H1 (cell line): ENCODE measurements around the gene TNS3. TPM values are rescaled to one million over a fixed set of nuclear protein-coding genes. Genes with fewer than 3 reads are reported as not detected.
A peak's percentile ranks its signal among the peaks of the same experiment; 100 is the strongest.

Experiments
- CTCF ChIA-PET: fragments of 300-600 bp; sonication (Branson Sonifier 250); formaldehyde crosslinking; loops from one replicate; lab custom pipeline; 2021; ENCODE audit not compliant: partially characterized antibody; lab: Charles Lee
- POLR2A ChIA-PET: fragments of 300-600 bp; sonication (Branson Sonifier 250); formaldehyde crosslinking; loops from one replicate; lab custom pipeline; 2021; ENCODE audit warnings: inconsistent platforms; ENCODE audit not compliant: partially characterized antibody; lab: Charles Lee
- DNase-seq, 2 experiments: peaks; one replicate each; pipeline versions ENCODE4 v3.0.0 to v3.0.0-alpha.2; 2010 to 2022; ENCODE audit warnings: low spot score in 2 of 2, low read depth in 1 of 2, mixed read lengths in 1 of 2
- FAIRE-seq: peaks from 2 replicates; lab custom pipeline; 2011; peaks lifted over from hg19 to GRCh38; lab: Jason Lieb, UNC
- H2AFZ ChIP-seq: 2 replicates; pipeline ENCODE4 v1.8.1; 2012; ENCODE audit warnings: low read length, inconsistent platforms
- H2AK5ac ChIP-seq: 2 replicates; pipeline ENCODE4 v1.6.1; 2013; ENCODE audit warnings: low read depth, low read length
- H2BK120ac ChIP-seq: replicated peaks from 2 replicates; pipeline ENCODE3; 2013; ENCODE audit warnings: low read depth, low read length, inconsistent platforms
- H2BK12ac ChIP-seq: 2 replicates; pipeline ENCODE4 v1.6.1; 2013; ENCODE audit warnings: low read depth, low read length
- H2BK15ac ChIP-seq: 2 replicates; pipeline ENCODE4 v1.6.1; 2013; ENCODE audit warnings: low read length
- H2BK20ac ChIP-seq: 2 replicates; pipeline ENCODE4 v1.6.1; 2013; ENCODE audit warnings: low read length
- H2BK5ac ChIP-seq: 2 replicates; pipeline ENCODE4 v1.6.1; 2013; ENCODE audit warnings: low read depth, low read length
- H3K14ac ChIP-seq: 2 replicates; pipeline ENCODE4 v1.6.1; 2013; ENCODE audit warnings: inconsistent platforms; ENCODE audit not compliant: insufficient read length
- H3K18ac ChIP-seq: 2 replicates; pipeline ENCODE4 v1.6.1; 2013; ENCODE audit warnings: low read length; ENCODE audit errors: extremely low read depth
- H3K23ac ChIP-seq: 2 replicates; pipeline ENCODE4 v1.6.1; 2013; ENCODE audit warnings: inconsistent platforms; ENCODE audit not compliant: insufficient read length
- H3K23me2 ChIP-seq: 2 replicates; pipeline ENCODE4 v1.6.1; 2013; ENCODE audit warnings: low read depth, low read length
- H3K27ac ChIP-seq: 2 replicates; pipeline ENCODE4 v1.6.1; 2011; ENCODE audit warnings: low read depth, low read length, inconsistent platforms
- H3K27me3 ChIP-seq, 4 experiments: replicated peaks in 1 of 4; 1 replicate in 1 of 4; 2 replicates in 3 of 4; pipeline versions ENCODE4 v1.6.1 to v1.8.1; 2011 to 2013; ENCODE audit warnings: low read length in 3 of 4, mild to moderate bottlenecking in 3 of 4, inconsistent platforms in 2 of 4, mixed read lengths in 2 of 4, moderate library complexity in 1 of 4; ENCODE audit not compliant: control insufficient read depth in 3 of 4, insufficient read depth in 3 of 4; ENCODE audit errors: extremely low read depth in 1 of 4
- H3K36me3 ChIP-seq, 4 experiments: 2 replicates each; pipeline versions ENCODE4 v1.6.1 to v1.8.1; 2011 to 2013; ENCODE audit warnings: mild to moderate bottlenecking in 4 of 4, low read length in 3 of 4, moderate library complexity in 2 of 4, control low read depth in 1 of 4, inconsistent platforms in 1 of 4; ENCODE audit not compliant: insufficient read depth in 4 of 4, control insufficient read depth in 2 of 4
- H3K4ac ChIP-seq: replicated peaks from 2 replicates; pipeline ENCODE3; 2013; ENCODE audit warnings: low read length, low read depth, mixed read lengths, inconsistent platforms; ENCODE audit not compliant: insufficient read length
- H3K4me1 ChIP-seq, 4 experiments: replicated peaks in 1 of 4; 1 replicate in 1 of 4; 2 replicates in 3 of 4; pipeline versions ENCODE4 v1.6.1 to v1.8.1; 2011 to 2013; ENCODE audit warnings: low read length in 3 of 4, inconsistent platforms in 2 of 4, mixed read lengths in 1 of 4; ENCODE audit not compliant: insufficient read depth in 4 of 4, control insufficient read depth in 3 of 4
- H3K4me2 ChIP-seq, 2 experiments: 2 replicates each; pipeline versions ENCODE4 v1.6.1 to v1.8.1; 2011 to 2013; ENCODE audit warnings: low read depth in 2 of 2, low read length in 2 of 2, control low read depth in 1 of 2, inconsistent platforms in 1 of 2, mild to moderate bottlenecking in 1 of 2; ENCODE audit not compliant: insufficient read depth in 1 of 2
- H3K4me3 ChIP-seq, 4 experiments: fragments of 200-600, 300-600 bp in 1 of 4; sonication (generic), shearing (Covaris generic), sonication (Bioruptor Twin) in 1 of 4; 2 replicates each; pipeline versions ENCODE4 v1.5.1 to v1.8.1; 2011 to 2016; ENCODE audit warnings: low read length in 4 of 4, low read depth in 3 of 4, control low read depth in 2 of 4, inconsistent platforms in 2 of 4, mild to moderate bottlenecking in 2 of 4, mixed read lengths in 1 of 4, moderate library complexity in 1 of 4; ENCODE audit not compliant: insufficient read depth in 2 of 4; ENCODE audit errors: extremely low read depth in 1 of 4
- H3K56ac ChIP-seq: replicated peaks from 2 replicates; pipeline ENCODE3; 2013; ENCODE audit warnings: low read depth, mild to moderate bottlenecking, mixed read lengths, low read length, inconsistent platforms; ENCODE audit not compliant: insufficient read length
- H3K79me1 ChIP-seq: 2 replicates; pipeline ENCODE4 v1.6.1; 2013; ENCODE audit warnings: low read depth, low read length, control low read depth
- H3K79me2 ChIP-seq, 2 experiments: 2 replicates each; pipeline versions ENCODE4 v1.6.1 to v1.8.1; 2012 to 2013; ENCODE audit warnings: low read length in 2 of 2, mild to moderate bottlenecking in 2 of 2, inconsistent platforms in 1 of 2; ENCODE audit not compliant: insufficient read depth in 2 of 2, control insufficient read depth in 1 of 2
- H3K9ac ChIP-seq, 4 experiments: replicated peaks in 1 of 4; 1 replicate in 1 of 4; 2 replicates in 3 of 4; pipeline versions ENCODE4 v1.6.1 to v1.8.1; 2011 to 2013; ENCODE audit warnings: low read depth in 3 of 4, low read length in 3 of 4, control low read depth in 2 of 4, mild to moderate bottlenecking in 2 of 4, moderate library complexity in 2 of 4, inconsistent platforms in 1 of 4; ENCODE audit errors: extremely low read depth in 1 of 4
- H3K9me3 ChIP-seq, 2 experiments: 2 replicates each; pipeline versions ENCODE4 v1.6.1 to v1.8.1; 2012 to 2013; ENCODE audit warnings: mild to moderate bottlenecking in 2 of 2, moderate library complexity in 2 of 2, control low read depth in 1 of 2, inconsistent platforms in 1 of 2, low read depth in 1 of 2, low read length in 1 of 2, mixed read lengths in 1 of 2; ENCODE audit not compliant: insufficient read depth in 2 of 2
- H4K20me1 ChIP-seq, 2 experiments: replicated peaks in 1 of 2; 2 replicates each; pipeline versions ENCODE3 to v1.8.1; 2011 to 2013; ENCODE audit warnings: inconsistent platforms in 2 of 2, low read length in 2 of 2, mild to moderate bottlenecking in 1 of 2; ENCODE audit not compliant: insufficient read depth in 2 of 2, control insufficient read depth in 1 of 2
- H4K5ac ChIP-seq: 2 replicates; pipeline ENCODE4 v1.6.1; 2013; ENCODE audit warnings: low read length, low read depth, mixed read lengths, inconsistent platforms; ENCODE audit not compliant: insufficient read length
- H4K8ac ChIP-seq: 2 replicates; pipeline ENCODE4 v1.8.0; 2013; ENCODE audit warnings: mild to moderate bottlenecking, moderate library complexity, low read length, inconsistent platforms; ENCODE audit not compliant: insufficient read depth; ENCODE audit errors: extremely low read depth
- H4K91ac ChIP-seq: replicated peaks from 2 replicates; pipeline ENCODE3; 2013; ENCODE audit warnings: low read length, mixed read lengths, inconsistent platforms; ENCODE audit not compliant: insufficient read length
- ASH2L ChIP-seq: fragments of 200-600, 300-600 bp; sonication (generic); IDR thresholded peaks from one replicate; pipeline ENCODE4 v1.7.1; 2017; ENCODE audit warnings: low read length
- CBX8 ChIP-seq: fragments of 300-800, 300-1000 bp; sonication (generic); IDR thresholded peaks from 2 replicates; pipeline ENCODE4 v1.7.1; 2016; ENCODE audit warnings: low read depth, low read length, borderline replicate concordance
- CEBPB ChIP-seq: IDR thresholded peaks from 2 replicates; pipeline ENCODE4 v1.6.1; 2012; ENCODE audit warnings: low read depth, low read length
- CHD2 ChIP-seq: IDR thresholded peaks from 2 replicates; pipeline ENCODE4 v1.6.1; 2012; ENCODE audit warnings: low read length, improper control_type of control experiment
- KDM5A ChIP-seq: fragments of 200-600 bp; IDR thresholded peaks from 2 replicates; pipeline ENCODE4 v1.7.1; 2012; ENCODE audit warnings: mild to moderate bottlenecking, low read length, inconsistent platforms, mixed read lengths
- NANOG ChIP-seq: IDR thresholded peaks from 2 replicates; pipeline ENCODE4 v1.6.1; 2011; ENCODE audit warnings: low read length, low read depth, mild to moderate bottlenecking, inconsistent platforms; ENCODE audit not compliant: insufficient read depth, poor library complexity, severe bottlenecking
- RAD21 ChIP-seq, 2 experiments: IDR thresholded peaks in 1 of 2; conservative IDR thresholded peaks in 1 of 2; 2 replicates each; pipeline ENCODE4 v1.6.1; 2011; ENCODE audit warnings: low read depth in 2 of 2, low read length in 2 of 2, improper control_type of control experiment in 1 of 2, inconsistent platforms in 1 of 2, mild to moderate bottlenecking in 1 of 2, moderate library complexity in 1 of 2
- RBBP5 ChIP-seq: IDR thresholded peaks from 2 replicates; pipeline ENCODE4 v1.7.1; 2012; ENCODE audit warnings: low read depth, mild to moderate bottlenecking, inconsistent platforms, low read length, moderate library complexity, borderline replicate concordance
- RFX5 ChIP-seq: IDR thresholded peaks from 2 replicates; pipeline ENCODE4 v1.6.1; 2011; ENCODE audit warnings: low read depth, low read length, improper control_type of control experiment, borderline replicate concordance
- RNF2 ChIP-seq: fragments of 200-900, 300-1000 bp; sonication (generic); IDR thresholded peaks from 2 replicates; pipeline ENCODE4 v1.7.1; 2016; ENCODE audit warnings: borderline replicate concordance, low read depth, mild to moderate bottlenecking, antibody characterized with exemption, low read length; ENCODE audit not compliant: poor library complexity, severe bottlenecking; ENCODE audit errors: missing control alignments
- SIRT6 ChIP-seq: IDR thresholded peaks from one replicate; pipeline ENCODE4 v1.7.1; 2012; ENCODE audit warnings: low read length, inconsistent platforms
- SUZ12 ChIP-seq: fragments of 200-600 bp; sonication (generic); IDR thresholded peaks from 2 replicates; pipeline ENCODE4 v1.6.1; 2012; ENCODE audit warnings: mild to moderate bottlenecking, inconsistent platforms, low read length, moderate library complexity, mixed read lengths
- TAF1 ChIP-seq: IDR thresholded peaks from 2 replicates; pipeline ENCODE4 v1.6.1; 2011; ENCODE audit warnings: mild to moderate bottlenecking, low read depth, low read length
- TBP ChIP-seq: IDR thresholded peaks from 2 replicates; pipeline ENCODE4 v1.6.1; 2011; ENCODE audit warnings: low read depth, low read length, improper control_type of control experiment
- WGBS, 2 experiments: shearing (Covaris generic) in 1 of 2; methylation state at CpG; one replicate each; pipeline versions ENCODE4 v1.1.6 to v1.1.7; 2013 to 2015; ENCODE audit warnings: low lambda C conversion rate in 2 of 2, mixed read lengths in 2 of 2, inconsistent platforms in 1 of 2, low coverage in 1 of 2, missing lambda C conversion rate in 1 of 2; ENCODE audit not compliant: insufficient replicate concordance in 2 of 2, insufficient coverage in 1 of 2, insufficient read length in 1 of 2; ENCODE audit errors: extremely low coverage in 1 of 2, missing lambda C conversion rate in 1 of 2; 5-methylcytosine and 5-hydroxymethylcytosine counted together
- polyA plus RNA-seq, 7 experiments: library from polyadenylated mRNA; depleted of rRNA in 3 of 7; stranded (reverse) in 5 of 7; unstranded in 2 of 7; fragments of >200 nt in 5 of 7; fragments of 200-250 nt in 2 of 7; gene quantifications; 1 replicate in 5 of 7; 2 replicates in 1 of 7; 4 replicates in 1 of 7; pipeline versions ENCODE4 v1.2.1 to v1.2.3, GENCODE V29; 2011 to 2013; ENCODE audit warnings: missing spikeins in 2 of 7, mixed read lengths in 2 of 7
- total RNA-seq: library from RNA; stranded (reverse); fragmentation: NEBNext Ultra II Directional; extraction: Animal tissue kit (Norgen Biotek cat#: 25700); gene quantifications from 2 replicates; pipeline ENCODE4 v1.2.1, GENCODE V29; 2021

TNS3 gene
- total and polyA plus RNA-seq, 2 of the 8 experiments (the other 6 are each of a cell fraction or from before 2014, with no cell fraction given): 11.9 to 24.2 TPM

GRCh38 chr7:47313564-47313963, 268.3 kb downstream of the TNS3 start:
- 0 out of 2 replicates have a peak overlapping the region, but pooled peaks have one; percentile 4 for H2BK5ac ChIP-seq
- no peak overlapping the region for H4K91ac ChIP-seq
- H3K9me3 ChIP-seq: no peaks in the 10 kb centered on the region
- H2BK120ac ChIP-seq: no peak overlapping the region
- H2BK15ac ChIP-seq: no peak overlapping the region
- ChIA-PET POLR2A (interaction anchor here (1.0 to 1.1 kb wide), 2 partner anchors 12 to 19 kb away, joined by 3 read pairs; no protein-coding TSS in a partner anchor), CTCF (interaction anchor here (0.9 to 1.7 kb wide), 4 partner anchors 12 to 47 kb away, joined by 3 to 6 read pairs (median 6); no protein-coding TSS in a partner anchor)
- DNase-seq (peak in 1 of 2 experiments; percentile 37), FAIRE-seq (no peak)
- H2AFZ ChIP-seq: no peak overlapping the region
- no peak overlapping the region for H3K4ac ChIP-seq
- no peaks in the 10 kb centered on the region for H4K20me1 ChIP-seq
- H3K36me3 ChIP-seq: 0 out of 8 replicates have a peak, but pooled peaks cover 0 to 3% (median 0%) of the 10 kb centered on the region in 4 experiments
- no peak overlapping the region for H4K8ac ChIP-seq
- H3K4me2 ChIP-seq: no peak overlapping the region
- no peak overlapping the region for H3K23ac ChIP-seq
- H3K79me1 ChIP-seq: no peaks in the 10 kb centered on the region
- H3K4me1 ChIP-seq: peaks cover 10 to 23% (median 19%) of the 10 kb centered on the region in 4 experiments
- H3K27ac ChIP-seq: no peak overlapping the region
- no peak overlapping the region for H4K5ac ChIP-seq
- 73% methylated on average over 4 of the region's 4 CpGs; no CpG with 5 or more reads in 1 of the 2 experiments for WGBS, 2 experiments
- H2AK5ac ChIP-seq: no peak overlapping the region
- H2BK20ac ChIP-seq: no peak overlapping the region
- H2BK12ac ChIP-seq: no peak overlapping the region
- no peak overlapping the region; a peak in 1 of 7 replicates for H3K9ac ChIP-seq
- H3K14ac ChIP-seq: no peak overlapping the region
- H3K18ac ChIP-seq: no peak overlapping the region; the same call in 1 of the 2 replicates
- H3K23me2 ChIP-seq: no peaks in the 10 kb centered on the region
- no peak overlapping the region for H3K56ac ChIP-seq
- H3K4me3 ChIP-seq: no peak overlapping the region
- H3K79me2 ChIP-seq: no peaks in the 10 kb centered on the region
- no peaks in the 10 kb centered on the region for H3K27me3 ChIP-seq
- TF ChIP-seq NANOG: no peak
- no peak for TF ChIP-seq RFX5
- no peak for TF ChIP-seq RNF2
- no peak for TF ChIP-seq SUZ12
- no peak for TF ChIP-seq CBX8
- no peak for TF ChIP-seq TBP
- TF ChIP-seq RAD21 (IDR thresholded peaks at IDR 0.05 in 1 of 2, conservative IDR thresholded peaks at IDR 0.05 in 1 of 2; ENCODE audit: low read depth in 2 of 2, low read length in 2 of 2): no peak
- no peak for TF ChIP-seq CEBPB
- no peak for TF ChIP-seq TAF1
- no peak for TF ChIP-seq ASH2L
- TF ChIP-seq KDM5A: no peak
- TF ChIP-seq RBBP5: no peak
- no peak for TF ChIP-seq CHD2
- TF ChIP-seq SIRT6: no peak
